Measurements from ENCODE around the gene CALN1.

DNA sequence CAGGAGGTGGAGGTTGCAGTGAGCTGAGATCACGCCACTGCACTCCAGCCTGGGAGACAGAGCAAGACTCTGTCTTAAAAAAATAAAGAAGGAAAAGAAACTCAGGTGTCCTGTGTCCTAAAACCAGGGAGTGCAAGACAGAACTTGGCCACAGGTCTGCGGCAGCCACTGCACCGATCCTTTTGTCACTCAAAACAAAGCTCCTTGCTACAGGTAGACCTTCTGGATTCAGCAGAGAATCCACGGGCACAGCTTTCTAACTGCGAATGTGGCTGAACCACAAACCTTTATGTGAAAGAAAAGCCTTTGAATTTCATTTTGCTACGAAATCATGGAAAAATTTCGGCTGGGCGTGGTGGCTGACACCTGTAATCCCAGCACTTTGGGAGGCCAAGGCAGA, 634.9 kb downstream of the CALN1 start:
- TF ChIP-seq, protein P1, sequence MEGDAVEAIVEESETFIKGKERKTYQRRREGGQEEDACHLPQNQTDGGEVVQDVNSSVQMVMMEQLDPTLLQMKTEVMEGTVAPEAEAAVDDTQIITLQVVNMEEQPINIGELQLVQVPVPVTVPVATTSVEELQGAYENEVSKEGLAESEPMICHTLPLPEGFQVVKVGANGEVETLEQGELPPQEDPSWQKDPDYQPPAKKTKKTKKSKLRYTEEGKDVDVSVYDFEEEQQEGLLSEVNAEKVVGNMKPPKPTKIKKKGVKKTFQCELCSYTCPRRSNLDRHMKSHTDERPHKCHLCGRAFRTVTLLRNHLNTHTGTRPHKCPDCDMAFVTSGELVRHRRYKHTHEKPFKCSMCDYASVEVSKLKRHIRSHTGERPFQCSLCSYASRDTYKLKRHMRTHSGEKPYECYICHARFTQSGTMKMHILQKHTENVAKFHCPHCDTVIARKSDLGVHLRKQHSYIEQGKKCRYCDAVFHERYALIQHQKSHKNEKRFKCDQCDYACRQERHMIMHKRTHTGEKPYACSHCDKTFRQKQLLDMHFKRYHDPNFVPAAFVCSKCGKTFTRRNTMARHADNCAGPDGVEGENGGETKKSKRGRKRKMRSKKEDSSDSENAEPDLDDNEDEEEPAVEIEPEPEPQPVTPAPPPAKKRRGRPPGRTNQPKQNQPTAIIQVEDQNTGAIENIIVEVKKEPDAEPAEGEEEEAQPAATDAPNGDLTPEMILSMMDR (IDR thresholded peaks at IDR 0.05), result no peak
- no peak for TF ChIP-seq POLR2A (IDR thresholded peaks at IDR 0.05)

All from heart left ventricle (tissue), 13 donors.